HUDEP-2 (cell line): ENCODE data around the gene RAB1A.

ENCODE experiments used
- DNase-seq, 76 experiments: peaks; one replicate each; lab custom pipeline; 2025; ENCODE audit not compliant: unreplicated experiment in 76 of 76; lab: John Stamatoyannopoulos, UW

RAB1A gene

DNA sequence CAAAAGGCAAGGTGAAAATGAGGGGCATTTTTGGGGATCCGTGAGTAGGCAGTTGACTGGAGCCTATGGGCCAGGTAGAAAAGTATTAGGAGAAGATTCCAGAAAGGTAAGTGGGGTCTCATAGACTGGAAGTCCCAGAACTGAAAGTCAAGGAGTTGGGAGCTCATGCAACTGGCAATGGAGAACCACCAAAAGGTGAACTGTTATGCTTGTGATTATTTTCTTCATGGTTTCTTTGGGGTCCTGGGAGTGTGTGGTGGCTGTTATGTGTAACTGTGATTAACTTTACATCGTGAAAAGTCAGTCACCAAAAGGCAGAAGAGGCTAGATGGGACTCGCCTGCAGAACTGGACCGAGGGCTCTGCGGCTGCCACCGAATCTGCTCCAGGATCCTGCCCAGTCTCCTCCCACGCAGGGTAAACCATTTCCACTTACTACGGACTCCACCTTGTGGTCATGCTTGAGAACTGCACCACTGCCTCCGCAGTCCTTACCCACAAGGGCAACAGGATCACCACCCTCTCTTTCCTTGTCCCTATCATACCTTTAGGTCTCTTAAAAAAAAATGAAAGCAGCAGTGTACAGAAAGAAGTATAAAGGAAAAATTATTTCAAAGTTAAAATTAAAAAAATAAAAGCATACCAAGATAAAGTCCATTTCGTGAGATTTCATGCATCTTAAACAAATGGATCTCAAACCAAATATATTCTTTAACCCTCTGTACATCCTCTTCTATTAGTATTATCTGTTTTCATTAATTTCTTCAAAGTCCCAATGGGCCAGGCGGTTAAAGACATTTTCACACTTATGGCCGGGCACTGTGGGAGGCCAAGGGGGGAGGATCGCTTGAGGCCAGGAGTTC, 89.3 kb downstream of the RAB1A start:
- DNase-seq: peak in 73 of 76 experiments; percentile 11 to 84 (median 60)

DNA sequence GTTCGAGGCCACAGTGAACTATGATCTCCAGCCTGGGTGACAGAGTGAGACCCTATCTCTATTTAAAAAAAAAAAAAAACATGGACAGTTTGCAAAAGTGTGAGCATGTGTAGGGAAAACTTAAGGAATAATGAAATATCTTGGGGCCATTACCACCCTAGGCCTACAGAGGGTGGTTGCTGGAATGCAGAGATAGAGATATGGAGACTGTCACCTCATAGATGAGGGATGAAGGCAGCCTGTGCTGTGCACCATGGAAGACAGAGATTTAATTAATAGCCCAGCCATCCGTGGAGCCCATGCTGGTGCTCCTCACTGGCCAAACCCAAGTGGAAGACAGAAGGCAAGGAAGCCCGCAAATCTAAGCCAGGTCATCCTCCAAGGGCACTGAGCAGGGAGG, 90.3 kb downstream of the RAB1A start:
- DNase-seq: no peak

DNA sequence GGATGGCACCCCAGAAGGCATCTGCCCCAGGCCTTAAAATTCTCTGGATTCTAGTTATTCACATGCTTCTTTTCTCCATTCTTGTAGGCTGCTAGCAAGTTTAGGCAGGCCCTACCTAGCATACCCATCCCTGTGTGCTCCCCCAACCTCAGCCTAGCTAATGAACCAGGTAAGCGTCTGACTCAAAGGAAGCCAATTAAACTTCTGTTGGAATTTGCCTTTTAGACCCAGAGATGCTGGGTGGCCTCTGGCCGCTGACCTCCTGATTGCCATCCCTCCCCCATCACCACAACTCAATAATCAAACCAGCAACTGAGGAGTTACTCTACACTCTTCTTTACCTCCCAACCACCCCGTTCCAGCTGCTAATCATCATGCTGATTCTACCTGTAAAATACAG, 92.7 kb downstream of the RAB1A start:
- no peak for DNase-seq
